Measurements from ENCODE around the gene LRP2.
"Not testable (repeated sequence)": the region's sequence is repeated elsewhere in the genome, so short reads cannot be mapped to it uniquely, and the experiment has no call there.

LRP2 gene

GRCh38 chr2:169301596-169302335 is 60.6 kb downstream of the LRP2 start:
- DNase-seq (ENCODE audit: low read depth), result no peak

- no peak for DNase-seq (ENCODE audit: low read depth)
Measured at GRCh38 chr2:169300636-169301530, 61.5 kb downstream of the LRP2 start.

GRCh38 chr2:169298007-169298406 is 64.3 kb downstream of the LRP2 start:
- no peak for DNase-seq (ENCODE audit: low read depth)

- no peak for DNase-seq (ENCODE audit: low read depth)
Measured at GRCh38 chr2:169294001-169294675, 68.2 kb downstream of the LRP2 start.

GRCh38 chr2:169291517-169291916 is 70.8 kb downstream of the LRP2 start:
- DNase-seq (ENCODE audit: low read depth), result no peak

GRCh38 chr2:169290433-169290832 is 71.9 kb downstream of the LRP2 start:
- no peak for DNase-seq (ENCODE audit: low read depth)

GRCh38 chr2:169287666-169288065 is 74.7 kb downstream of the LRP2 start:
- DNase-seq (ENCODE audit: low read depth), result no peak

GRCh38 chr2:169286624-169287231 is 75.6 kb downstream of the LRP2 start:
- DNase-seq (ENCODE audit: low read depth), result no peak

- DNase-seq (ENCODE audit: low read depth), result no peak
Measured at GRCh38 chr2:169285531-169286235, 76.7 kb downstream of the LRP2 start.

- DNase-seq (ENCODE audit: low read depth), result no peak
Measured at GRCh38 chr2:169280502-169280901, 81.8 kb downstream of the LRP2 start.

- DNase-seq (ENCODE audit: low read depth), result no peak
Measured at GRCh38 chr2:169275696-169276444, 86.5 kb downstream of the LRP2 start.

GRCh38 chr2:169272010-169272409 is 90.3 kb downstream of the LRP2 start:
- DNase-seq (ENCODE audit: low read depth), result no peak

- not testable (repeated sequence) for DNase-seq (ENCODE audit: low read depth)
Measured at GRCh38 chr2:169270574-169270973, 91.8 kb downstream of the LRP2 start.

- DNase-seq (ENCODE audit: low read depth), result no peak
Measured at GRCh38 chr2:169265591-169265990, 96.7 kb downstream of the LRP2 start.

GRCh38 chr2:169260846-169261642 is 101.3 kb downstream of the LRP2 start:
- DNase-seq (ENCODE audit: low read depth), result no peak

GRCh38 chr2:169260246-169260645 is 102.1 kb downstream of the LRP2 start:
- no peak for DNase-seq (ENCODE audit: low read depth)

- no peak for DNase-seq (ENCODE audit: low read depth)
Measured at GRCh38 chr2:169259402-169259801, 102.9 kb downstream of the LRP2 start.

GRCh38 chr2:169258045-169258601 is 104.2 kb downstream of the LRP2 start:
- DNase-seq (ENCODE audit: low read depth), result no peak

- DNase-seq (ENCODE audit: low read depth), result no peak
Measured at GRCh38 chr2:169254774-169255173, 107.6 kb downstream of the LRP2 start.

- no peak for DNase-seq (ENCODE audit: low read depth)
Measured at GRCh38 chr2:169247211-169247610, 115.1 kb downstream of the LRP2 start.
